ENCODE measurements around the gene GABBR2. TPM values are rescaled to one million over a fixed set of nuclear protein-coding genes. Genes with fewer than 3 reads are reported as not detected.

Gene GABBR2
- total RNA-seq, 4 donors from 2014 or later: under 0.01 to 0.62 TPM; not detected in 2

DNA sequence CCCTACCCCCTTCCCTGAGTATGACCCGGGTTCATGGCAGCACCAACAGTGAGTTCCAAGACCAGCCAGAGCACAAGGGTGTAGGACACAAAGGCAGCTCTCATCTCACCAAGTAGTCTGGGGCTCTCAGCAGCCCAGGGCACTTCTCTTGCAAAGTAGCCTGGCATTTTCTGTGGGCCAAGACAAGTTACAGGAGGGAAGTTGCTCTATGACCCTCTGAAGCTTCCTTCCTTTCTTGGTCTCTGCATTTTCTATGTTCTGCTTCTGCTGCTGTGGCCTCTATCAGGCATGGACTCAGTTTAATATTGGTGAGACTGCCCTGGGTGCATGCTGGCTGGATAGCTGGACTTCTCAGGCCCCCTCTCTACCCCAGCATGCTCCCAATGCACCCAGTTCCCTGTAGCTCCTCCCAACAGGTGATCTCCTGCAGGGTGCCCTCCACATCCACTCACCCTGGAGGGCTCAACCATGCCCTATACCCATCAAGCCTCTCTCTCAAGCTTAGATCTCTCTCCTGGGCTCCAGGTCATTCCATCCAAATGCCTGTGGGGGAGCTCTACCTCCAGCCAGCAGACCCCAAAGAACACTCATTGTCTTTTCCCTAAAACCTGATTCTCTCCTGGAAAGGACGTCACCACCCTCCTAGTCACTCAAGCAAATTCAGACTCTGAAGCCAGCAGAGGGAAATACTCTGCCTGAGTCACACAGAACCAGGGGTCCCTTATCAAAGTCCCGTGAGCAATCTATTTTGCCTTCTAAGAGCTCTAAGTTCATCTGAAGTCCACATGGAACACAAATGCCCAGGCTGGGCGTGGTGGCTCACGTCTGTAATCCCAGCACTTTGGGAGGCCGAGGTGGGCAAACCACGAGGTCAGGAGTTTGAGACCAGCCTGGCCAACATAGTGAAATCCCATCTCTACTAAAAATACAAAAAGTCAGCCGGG lies 467.1 kb downstream of the GABBR2 start:
- Histone ChIP-seq H3K4me3 (no peak overlapping the region), H3K36me3 (no peaks in the 10 kb centered on the region), H3K4me1 (no peaks in the 10 kb centered on the region), H3K27me3 (no peaks in the 10 kb centered on the region), H3K27ac (no peak overlapping the region), H3K9me3 (no peaks in the 10 kb centered on the region)
- intact Hi-C loops (cut with DNase I; ENCODE audit: low total_unique reads): no loop called here
- TF ChIP-seq, protein P1, sequence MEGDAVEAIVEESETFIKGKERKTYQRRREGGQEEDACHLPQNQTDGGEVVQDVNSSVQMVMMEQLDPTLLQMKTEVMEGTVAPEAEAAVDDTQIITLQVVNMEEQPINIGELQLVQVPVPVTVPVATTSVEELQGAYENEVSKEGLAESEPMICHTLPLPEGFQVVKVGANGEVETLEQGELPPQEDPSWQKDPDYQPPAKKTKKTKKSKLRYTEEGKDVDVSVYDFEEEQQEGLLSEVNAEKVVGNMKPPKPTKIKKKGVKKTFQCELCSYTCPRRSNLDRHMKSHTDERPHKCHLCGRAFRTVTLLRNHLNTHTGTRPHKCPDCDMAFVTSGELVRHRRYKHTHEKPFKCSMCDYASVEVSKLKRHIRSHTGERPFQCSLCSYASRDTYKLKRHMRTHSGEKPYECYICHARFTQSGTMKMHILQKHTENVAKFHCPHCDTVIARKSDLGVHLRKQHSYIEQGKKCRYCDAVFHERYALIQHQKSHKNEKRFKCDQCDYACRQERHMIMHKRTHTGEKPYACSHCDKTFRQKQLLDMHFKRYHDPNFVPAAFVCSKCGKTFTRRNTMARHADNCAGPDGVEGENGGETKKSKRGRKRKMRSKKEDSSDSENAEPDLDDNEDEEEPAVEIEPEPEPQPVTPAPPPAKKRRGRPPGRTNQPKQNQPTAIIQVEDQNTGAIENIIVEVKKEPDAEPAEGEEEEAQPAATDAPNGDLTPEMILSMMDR (IDR thresholded peaks at IDR 0.05): no peak
- TF ChIP-seq POLR2A (IDR thresholded peaks at IDR 0.05): no peak
- DNase-seq: no peak

DNA sequence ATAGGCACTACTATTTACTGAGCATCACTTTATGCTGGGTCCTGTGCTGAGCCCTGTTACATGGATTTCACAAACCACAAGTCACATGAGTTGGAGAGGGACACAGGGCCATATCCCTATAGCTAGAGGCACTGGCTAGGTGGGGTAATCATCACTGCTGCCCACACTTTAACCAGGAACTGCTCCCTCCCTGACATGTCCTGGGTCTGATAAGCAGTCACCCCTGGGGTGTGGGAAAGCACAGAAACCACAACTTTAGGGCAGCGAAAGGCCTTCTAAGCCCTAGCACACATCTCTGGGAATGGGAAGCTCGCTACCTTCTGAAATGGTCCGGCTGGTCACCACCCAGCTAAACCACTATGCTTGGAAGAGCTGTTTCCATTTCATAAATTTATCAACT lies 468.3 kb downstream of the GABBR2 start:
- Histone ChIP-seq H3K9me3 (no peaks in the 10 kb centered on the region), H3K27me3 (no peaks in the 10 kb centered on the region), H3K27ac (no peak overlapping the region), H3K4me3 (no peak overlapping the region), H3K36me3 (no peaks in the 10 kb centered on the region), H3K4me1 (no peaks in the 10 kb centered on the region)
- TF ChIP-seq, protein P1 (IDR thresholded peaks at IDR 0.05): no peak
- no peak for TF ChIP-seq POLR2A (IDR thresholded peaks at IDR 0.05)
- DNase-seq: no peak
- intact Hi-C loops (cut with DNase I; ENCODE audit: low total_unique reads): no loop called here

Other genes with a start within 250 kb of the GABBR2 start
- gene ANKS6, start 87.6 kb upstream of the GABBR2 start, total RNA-seq: 10 to 100 TPM in 3 of 4 donors, 1 to 10 TPM in 1; 2.6 to 26.9 (median 13.7) TPM
- 1 to 10 TPM in 2 of 4 donors, under 1 TPM in 1, not detected in 1; 0.29 to 9.3 (median 2.5) TPM for gene GALNT12, start 98.7 kb upstream of the GABBR2 start, total RNA-seq
- 100 to 1,000 TPM in 1 of 4 donors, 10 to 100 TPM in 3; 20.3 to 160 (median 50.4) TPM for gene COL15A1, start 235.0 kb upstream of the GABBR2 start, total RNA-seq

All from uterus (tissue), 4 donors.